GM12801 (cell line): ENCODE measurements around the gene TMEM60.

ENCODE experiments used
- CTCF ChIP-seq: IDR thresholded peaks from one replicate; pipeline ENCODE4 v1.5.1; 2011; ENCODE audit warnings: control low read depth; ENCODE audit not compliant: insufficient read length; ENCODE audit errors: extremely low read depth

The TMEM60 gene

GRCh38 chr7:77808517-77808916 is 10.3 kb upstream of the TMEM60 start:
- TF ChIP-seq CTCF: no peak

GRCh38 chr7:77806425-77806824 is 8.2 kb upstream of the TMEM60 start:
- TF ChIP-seq CTCF: no peak

- TF ChIP-seq CTCF: no peak
These were observed 4.5 kb upstream of the TMEM60 start for GRCh38 chr7:77802557-77803405.

- no peak for TF ChIP-seq CTCF
These were observed 2.5 kb upstream of the TMEM60 start for GRCh38 chr7:77800730-77801129.

- no peak for TF ChIP-seq CTCF
These were observed 1.9 kb upstream of the TMEM60 start for GRCh38 chr7:77800158-77800557.

- TF ChIP-seq CTCF: no peak
These were observed 1.1 kb upstream of the TMEM60 start for GRCh38 chr7:77799078-77799964.

- no peak for TF ChIP-seq CTCF
These were observed 370 bp downstream of the TMEM60 start for GRCh38 chr7:77797734-77798393.
